T-cell (primary cell): Measurements from ENCODE around the gene HP1BP3. TPM values are rescaled to one million over a fixed set of nuclear protein-coding genes. Genes with fewer than 3 reads are reported as not detected.

ENCODE experiments used
- ATAC-seq, 4 experiments: fragments of 200-7000 bp in 3 of 4; fragments of 150-1000 bp in 1 of 4; cut with Tn5 transposase; replicated peaks in 1 of 4; 1 replicate in 3 of 4; 2 replicates in 1 of 4; pipeline ENCODE4 v1.10.0; 2021; ENCODE audit warnings: moderate library complexity in 3 of 4, mild to moderate bottlenecking in 2 of 4, moderate number of reproducible peaks in 1 of 4
- CTCF ChIA-PET, 2 donors: fragments of 300-600 bp; sonication (Branson Sonifier 250); formaldehyde crosslinking; loops; one replicate each; lab custom pipeline; 2022; ENCODE audit warnings: antibody characterized with exemption in 2 of 2; lab: Charles Lee
- POLR2A ChIA-PET, 2 donors: fragments of 300-600 bp; sonication (Branson Sonifier 250); formaldehyde crosslinking; loops; one replicate each; lab custom pipeline; 2022; ENCODE audit warnings: antibody characterized with exemption in 2 of 2; lab: Charles Lee
- DNase-seq, 35 experiments: peaks; one replicate each; pipeline versions ENCODE4 v3.0.0 to v3.0.0-alpha.2; 2013 to 2023
- H3K27ac ChIP-seq: one replicate; pipeline ENCODE4 v1.5.1; 2013; ENCODE audit warnings: low read length
- H3K27me3 ChIP-seq, 2 experiments: replicated peaks in 1 of 2; 1 replicate in 1 of 2; 2 replicates in 1 of 2; pipeline versions ENCODE4 v1.6.1 to v1.7.0; 2013; ENCODE audit warnings: low read length in 1 of 2, mixed read lengths in 1 of 2; ENCODE audit not compliant: control insufficient read depth in 2 of 2, insufficient read depth in 2 of 2; ENCODE audit errors: extremely low read depth in 1 of 2
- H3K36me3 ChIP-seq, 2 donors: 1 replicate in 1 of 2; 2 replicates in 1 of 2; pipeline versions ENCODE4 v1.6.1 to v1.7.0; 2013; ENCODE audit warnings: low read length in 1 of 2; ENCODE audit not compliant: control insufficient read depth in 2 of 2, insufficient read depth in 1 of 2; ENCODE audit errors: extremely low read depth in 1 of 2
- H3K4me1 ChIP-seq, 2 experiments: 1 replicate in 1 of 2; 2 replicates in 1 of 2; pipeline versions ENCODE4 v1.6.1 to v1.7.0; 2013; ENCODE audit warnings: low read length in 2 of 2, mixed read lengths in 1 of 2; ENCODE audit not compliant: insufficient read depth in 2 of 2, control insufficient read depth in 1 of 2; ENCODE audit errors: extremely low read depth in 1 of 2
- H3K4me3 ChIP-seq, 2 donors: 1 replicate in 1 of 2; 2 replicates in 1 of 2; pipeline versions ENCODE4 v1.5.1 to v1.7.0; 2013; ENCODE audit warnings: mild to moderate bottlenecking in 2 of 2, low read length in 1 of 2, moderate library complexity in 1 of 2; ENCODE audit not compliant: control insufficient read depth in 1 of 2; ENCODE audit errors: extremely low read depth in 1 of 2
- H3K9me3 ChIP-seq: 2 replicates; pipeline ENCODE4 v1.7.0; 2013
- H3K27ac Mint-ChIP-seq, 2 donors: one replicate each; pipeline ENCODE4 v1.8.0; 2020 to 2021; ENCODE audit warnings: mild to moderate bottlenecking in 2 of 2, mixed read lengths in 2 of 2
- H3K27me3 Mint-ChIP-seq, 2 donors: one replicate each; pipeline ENCODE4 v1.8.0; 2021 to 2022; ENCODE audit warnings: mixed read lengths in 2 of 2
- H3K36me3 Mint-ChIP-seq: one replicate; pipeline ENCODE4 v1.8.0; 2021; ENCODE audit warnings: mixed read lengths
- H3K4me1 Mint-ChIP-seq, 3 donors: one replicate each; pipeline ENCODE4 v1.8.0; 2020 to 2022; ENCODE audit warnings: mixed read lengths in 3 of 3, mild to moderate bottlenecking in 1 of 3
- H3K4me3 Mint-ChIP-seq, 3 donors: one replicate each; pipeline ENCODE4 v1.8.0; 2020 to 2022; ENCODE audit warnings: mild to moderate bottlenecking in 3 of 3, mixed read lengths in 3 of 3, moderate library complexity in 3 of 3
- H3K9me3 Mint-ChIP-seq, 3 donors: one replicate each; pipeline ENCODE4 v1.8.0; 2020 to 2022; ENCODE audit warnings: mixed read lengths in 3 of 3
- WGBS: methylation state at CpG from one replicate; pipeline ENCODE4 v1.1.5; 2013; ENCODE audit warnings: missing lambda C conversion rate; ENCODE audit not compliant: insufficient coverage; 5-methylcytosine and 5-hydroxymethylcytosine counted together
- total RNA-seq, 35 experiments: library from RNA in 6 of 35; stranded (reverse) in 6 of 35; fragments of 120-200 nt in 1 of 35; gene quantifications; one replicate each; pipeline versions ENCODE4 v1.2.1 to v1.2.4 and lab custom pipeline; 2013 to 2026

Gene HP1BP3
- total RNA-seq, 5 donors from 2014 or later (not counting 1 experiment from before 2014, with no cell fraction given): 248 to 279 (median 270) TPM

DNA sequence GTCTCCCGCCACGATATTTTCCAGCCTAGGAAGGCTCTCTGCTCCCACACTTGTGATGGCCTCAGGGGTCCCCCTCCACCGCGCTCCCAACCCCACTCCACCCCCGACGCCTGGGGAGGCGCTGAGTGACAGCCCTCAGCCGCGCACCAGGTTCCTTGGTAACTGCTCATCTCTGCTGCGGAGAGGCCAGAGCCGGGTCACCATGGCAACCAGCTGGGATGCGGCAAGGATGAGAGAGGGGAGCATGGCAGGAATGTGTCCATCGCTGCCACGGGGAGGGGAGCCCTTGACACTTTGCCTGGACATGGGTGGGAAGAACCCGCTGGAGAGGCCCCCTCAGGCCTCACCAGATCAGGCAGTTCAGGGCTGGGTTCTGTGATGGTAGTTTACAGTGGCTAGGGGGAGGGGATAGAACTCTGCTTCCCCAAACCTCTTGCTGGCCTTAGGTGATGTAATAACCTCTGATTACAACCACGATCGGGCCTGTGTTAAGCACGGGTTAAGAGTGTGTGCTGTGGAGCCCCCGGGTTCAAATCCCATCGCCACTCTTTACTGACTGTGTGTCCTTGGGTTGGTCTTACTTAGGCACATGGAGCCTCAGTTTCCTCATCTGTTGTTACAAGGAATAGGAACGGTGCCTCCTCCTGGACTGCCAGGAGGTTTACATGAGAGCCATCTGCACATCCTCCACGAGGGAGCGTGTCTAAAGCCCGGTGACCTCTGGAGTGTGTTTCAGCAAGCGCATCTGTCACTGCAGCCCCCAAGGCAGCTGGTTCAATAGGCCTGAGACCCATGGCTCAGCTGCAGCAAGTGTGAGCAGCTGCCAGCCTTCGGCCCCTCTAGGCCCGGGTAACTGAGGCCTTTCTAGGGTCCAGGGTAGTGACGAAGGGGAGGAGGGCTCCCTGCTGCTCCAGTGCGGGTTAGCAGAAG lies 75.6 kb downstream of the HP1BP3 start:
- CTCF ChIA-PET: no interaction called here
- Mint-ChIP-seq H3K4me3 (no peak overlapping the region), H3K9me3 (no peaks in the 10 kb centered on the region), H3K27me3 (peaks cover 13 to 18% of the 10 kb centered on the region in 2 donors), H3K4me1 (peaks cover 0 to 4% (median 2%) of the 10 kb centered on the region in 3 donors), H3K27ac (no peak overlapping the region), H3K36me3 (no peaks in the 10 kb centered on the region)
- Histone ChIP-seq H3K27ac (no peak overlapping the region), H3K9me3 (no peaks in the 10 kb centered on the region), H3K36me3 (no peaks in the 10 kb centered on the region), H3K27me3 (peaks cover 0 to 54% of the 10 kb centered on the region in 2 experiments), H3K4me1 (no peaks in the 10 kb centered on the region), H3K4me3 (no peak overlapping the region)
- DNase-seq (no peak), ATAC-seq (no peak)
- 92% methylated on average over 23 of the region's 29 CpGs for WGBS
- POLR2A ChIA-PET: no interaction called here

DNA sequence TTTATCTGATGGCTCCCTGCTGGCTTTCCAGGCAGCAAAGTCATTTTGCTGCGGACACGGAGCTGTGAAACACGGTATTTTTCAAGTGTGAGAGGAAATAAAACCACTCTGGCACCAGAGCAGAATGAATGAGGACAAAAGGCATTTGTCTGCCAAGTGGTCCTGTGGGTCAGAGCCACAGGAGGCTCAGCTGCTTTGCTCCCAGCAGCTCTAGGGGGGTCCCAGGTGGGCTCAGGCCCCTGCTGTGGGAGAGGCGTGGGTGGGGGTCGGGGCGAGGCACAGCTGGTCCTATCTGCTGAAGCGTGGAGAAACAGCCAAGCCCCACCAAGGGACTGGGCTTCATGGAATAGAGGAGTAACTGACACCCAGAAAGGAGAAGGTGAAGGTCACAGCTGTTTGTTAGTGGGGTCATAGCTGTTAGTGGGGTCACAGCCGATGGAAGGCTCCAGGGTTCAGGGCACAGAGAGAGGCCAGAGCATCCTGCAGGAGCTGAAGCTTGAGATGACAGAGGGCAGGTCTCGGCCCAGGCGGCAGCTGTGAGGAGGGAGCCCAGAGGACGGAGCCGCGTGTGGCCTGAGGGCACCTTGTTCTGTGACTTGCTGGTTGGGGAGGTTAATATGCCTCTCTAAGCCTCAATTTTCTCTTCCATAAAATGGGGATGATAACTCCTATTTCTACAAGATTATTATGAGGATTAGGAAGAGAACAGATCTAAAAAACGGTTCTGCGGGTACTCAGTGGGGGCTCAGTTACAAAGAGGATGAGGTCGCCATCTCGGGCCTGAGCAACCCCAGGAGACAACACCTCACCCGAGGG lies 76.4 kb downstream of the HP1BP3 start:
- no peak overlapping the region for H3K27ac Mint-ChIP-seq
- no peak for DNase-seq
- H3K9me3 Mint-ChIP-seq: no peaks in the 10 kb centered on the region

DNA sequence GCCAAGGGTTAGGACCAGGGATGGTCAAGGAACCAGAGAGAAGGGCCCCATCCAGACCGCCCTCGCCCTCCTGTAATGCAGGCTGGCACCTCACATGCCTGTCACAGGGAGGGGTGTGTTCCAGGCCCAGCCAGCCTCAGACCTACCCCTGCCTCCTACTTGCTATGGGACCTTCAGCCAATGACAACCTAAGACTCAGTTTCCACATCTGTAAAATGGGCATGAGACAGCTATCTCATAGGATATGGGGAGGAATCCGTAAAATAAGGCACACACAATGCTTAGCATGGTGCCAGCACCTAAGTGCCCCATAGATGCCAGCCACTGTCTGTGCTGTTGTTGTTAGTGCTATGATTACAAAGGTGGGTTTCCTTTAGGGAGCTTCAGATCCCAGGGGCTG lies 77.2 kb downstream of the HP1BP3 start:
- WGBS: 89% methylated on average over 1 of the region's 3 CpGs
- no peaks in the 10 kb centered on the region for H3K4me1 ChIP-seq

More for the DNA sequence above, 76.4 kb downstream of the HP1BP3 start:
- H3K36me3 ChIP-seq: no peaks in the 10 kb centered on the region
- no peaks in the 10 kb centered on the region for H3K9me3 ChIP-seq
- H3K4me3 ChIP-seq: no peak overlapping the region
- H3K4me1 Mint-ChIP-seq: no peaks in the 10 kb centered on the region
- no peaks in the 10 kb centered on the region for H3K4me1 ChIP-seq
- ChIA-PET POLR2A (no interaction called here), CTCF (no interaction called here)
- no peaks in the 10 kb centered on the region for H3K36me3 Mint-ChIP-seq
- H3K27me3 Mint-ChIP-seq: peaks cover 5 to 9% of the 10 kb centered on the region in 2 donors
- no peak overlapping the region for H3K27ac ChIP-seq
- no peak for ATAC-seq
- WGBS: 71% methylated on average over 13 of the region's 18 CpGs
- peaks cover 0 to 45% of the 10 kb centered on the region in 2 experiments for H3K27me3 ChIP-seq
- no peak overlapping the region for H3K4me3 Mint-ChIP-seq

DNA sequence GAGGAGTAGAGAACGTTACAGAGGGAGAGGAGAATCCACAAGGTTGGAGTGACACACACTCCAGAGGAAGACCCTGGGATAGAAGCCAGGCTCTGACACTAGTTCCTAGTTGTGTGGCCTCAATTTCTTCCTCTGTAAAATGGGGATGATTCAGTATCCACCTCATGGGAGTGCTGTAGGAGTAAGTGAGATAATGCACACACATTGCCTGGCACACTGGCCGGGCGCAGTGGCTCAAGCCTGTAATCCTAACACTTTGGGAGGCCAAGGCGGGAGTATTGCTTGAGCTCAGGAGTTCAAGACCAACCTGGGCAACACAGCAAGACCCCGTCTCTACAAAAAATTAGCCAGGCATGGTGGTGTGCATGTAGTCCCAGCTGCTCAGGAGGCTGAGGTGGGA lies 78.2 kb downstream of the HP1BP3 start:
- Mint-ChIP-seq H3K9me3 (no peaks in the 10 kb centered on the region), H3K4me1 (no peaks in the 10 kb centered on the region), H3K4me3 (no peak overlapping the region), H3K27me3 (peaks cover 0 to 5% of the 10 kb centered on the region in 2 donors), H3K36me3 (no peaks in the 10 kb centered on the region), H3K27ac (no peak overlapping the region)
- Histone ChIP-seq H3K9me3 (no peaks in the 10 kb centered on the region), H3K4me1 (no peaks in the 10 kb centered on the region), H3K27ac (no peak overlapping the region), H3K4me3 (no peak overlapping the region), H3K36me3 (no peaks in the 10 kb centered on the region), H3K27me3 (peaks cover 0 to 34% of the 10 kb centered on the region in 2 experiments)
- ChIA-PET POLR2A (no interaction called here), CTCF (no interaction called here)
- 91% methylated on average over 3 of the region's 5 CpGs for WGBS
- no peak for ATAC-seq
- DNase-seq: no peak

More for the DNA sequence above, 77.2 kb downstream of the HP1BP3 start:
- Mint-ChIP-seq H3K4me1 (no peaks in the 10 kb centered on the region), H3K4me3 (no peak overlapping the region), H3K27me3 (peaks cover 0 to 5% of the 10 kb centered on the region in 2 donors), H3K36me3 (no peaks in the 10 kb centered on the region), H3K27ac (no peak overlapping the region), H3K9me3 (no peaks in the 10 kb centered on the region)
- POLR2A ChIA-PET: no interaction called here
- H3K36me3 ChIP-seq: no peaks in the 10 kb centered on the region
- no peak overlapping the region for H3K4me3 ChIP-seq
- no peak for DNase-seq
- ATAC-seq: no peak
- H3K27me3 ChIP-seq: peaks cover 0 to 38% of the 10 kb centered on the region in 2 experiments
- H3K27ac ChIP-seq: no peak overlapping the region
- H3K9me3 ChIP-seq: no peaks in the 10 kb centered on the region
- CTCF ChIA-PET: no interaction called here

DNA sequence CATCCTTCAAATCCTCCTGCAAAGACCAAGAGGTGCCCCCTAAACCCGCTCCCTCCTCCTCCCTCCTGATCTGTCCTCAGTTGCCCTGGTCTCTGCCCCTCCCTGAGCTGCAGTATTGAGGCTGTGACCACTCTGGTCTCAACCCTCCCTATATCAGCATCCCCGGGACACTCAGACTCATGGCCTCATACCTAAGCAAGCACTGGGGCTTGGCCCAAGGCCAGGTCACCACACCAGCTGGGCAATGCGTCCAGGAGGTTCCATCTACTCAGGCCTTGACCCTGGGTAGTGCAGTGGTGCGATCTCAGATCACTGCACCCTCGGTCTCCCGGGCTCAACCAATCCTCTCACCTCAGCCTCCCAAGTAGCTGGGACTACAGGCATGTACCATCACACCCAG lies 79.0 kb downstream of the HP1BP3 start:
- Histone ChIP-seq H3K27ac (no peak overlapping the region), H3K4me3 (no peak overlapping the region), H3K36me3 (no peaks in the 10 kb centered on the region), H3K27me3 (peaks cover 0 to 31% of the 10 kb centered on the region in 2 experiments), H3K9me3 (no peaks in the 10 kb centered on the region), H3K4me1 (no peaks in the 10 kb centered on the region)
- Mint-ChIP-seq H3K27ac (no peak overlapping the region), H3K4me3 (no peak overlapping the region), H3K9me3 (no peaks in the 10 kb centered on the region), H3K4me1 (no peaks in the 10 kb centered on the region), H3K36me3 (no peaks in the 10 kb centered on the region), H3K27me3 (peaks cover 0 to 5% of the 10 kb centered on the region in 2 donors)
- POLR2A ChIA-PET: no interaction called here
- no peak for DNase-seq
- ATAC-seq: no peak
- 83% methylated on average over 5 of the region's 6 CpGs for WGBS
- CTCF ChIA-PET: no interaction called here

DNA sequence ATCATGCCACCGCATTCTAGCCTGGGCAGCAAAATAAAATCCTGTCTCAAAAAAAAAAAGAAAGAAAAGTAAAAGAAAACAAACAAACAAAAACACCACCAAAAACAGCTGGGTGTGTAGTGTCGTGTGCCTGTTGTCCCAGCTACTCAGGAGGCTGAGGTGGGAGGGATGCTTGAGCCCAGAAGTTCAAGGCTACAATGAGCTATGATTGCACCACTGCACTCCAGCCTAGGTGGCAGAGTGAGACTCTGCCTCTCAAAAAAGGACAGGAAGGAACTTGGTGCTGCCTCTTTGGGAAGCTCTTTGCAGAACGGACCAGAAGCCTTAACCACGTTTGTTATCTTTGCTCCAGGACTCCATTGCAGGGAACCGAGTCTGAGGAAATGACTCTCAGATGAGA lies 80.3 kb downstream of the HP1BP3 start:
- no peaks in the 10 kb centered on the region for H3K36me3 Mint-ChIP-seq
- Histone ChIP-seq H3K9me3 (no peaks in the 10 kb centered on the region), H3K4me3 (no peak overlapping the region), H3K27me3 (peaks cover 0 to 26% of the 10 kb centered on the region in 2 experiments), H3K36me3 (no peaks in the 10 kb centered on the region), H3K27ac (no peak overlapping the region), H3K4me1 (no peaks in the 10 kb centered on the region)
- ChIA-PET CTCF (interaction anchor here in 1 of 2 donors (0.8 kb wide), 1 partner anchor 665 kb away, joined by 8 read pairs; no protein-coding TSS in a partner anchor), POLR2A (interaction anchor here in 1 of 2 donors (0.5 kb wide), 1 partner anchor 26 kb away, joined by 5 read pairs; no protein-coding TSS in a partner anchor)
- ATAC-seq (no peak), DNase-seq (no peak)
- H3K27me3 Mint-ChIP-seq: peaks cover 0 to 5% of the 10 kb centered on the region in 2 donors
- WGBS: 12% methylated on average over 3 of the region's 5 CpGs
- H3K4me3 Mint-ChIP-seq: no peak overlapping the region
- H3K27ac Mint-ChIP-seq: no peak overlapping the region
- H3K9me3 Mint-ChIP-seq: no peaks in the 10 kb centered on the region
- H3K4me1 Mint-ChIP-seq: no peaks in the 10 kb centered on the region
